GM23338 (cell line): Measurements from ENCODE around the gene FBXW4.

Experiments used
- CREB1 ChIP-seq: fragments of 250-450 bp; sonication (Bioruptor Pico); IDR thresholded peaks from 2 replicates; pipeline ENCODE4 v1.5.0; 2020; ENCODE audit warnings: low read depth, mild to moderate bottlenecking, moderate library complexity
- CTCF ChIP-seq, 2 experiments: fragments of 200-600 bp in 1 of 2; sonication (generic) in 1 of 2; conservative IDR thresholded peaks; 2 replicates each; pipeline versions ENCODE4 v1.5.1 to v1.6.1; 2016 to 2017; ENCODE audit warnings: antibody characterized with exemption in 2 of 2, low read depth in 2 of 2, mild to moderate bottlenecking in 2 of 2, moderate library complexity in 1 of 2
- ETS1 ChIP-seq: IDR thresholded peaks from 2 replicates; pipeline ENCODE4 v1.6.1; 2016; ENCODE audit warnings: antibody characterized with exemption
- EZH2 ChIP-seq: fragments of 200-600 bp; sonication (generic); IDR thresholded peaks from one replicate; pipeline ENCODE4 v1.8.0; 2017; ENCODE audit warnings: antibody characterized with exemption, mild to moderate bottlenecking, low read depth; ENCODE audit not compliant: unreplicated experiment
- EZH2phosphoT487 ChIP-seq: fragments of 200-600 bp; sonication (generic); IDR thresholded peaks from one replicate; pipeline ENCODE4 v1.8.1; 2018; ENCODE audit warnings: antibody characterized with exemption; ENCODE audit not compliant: unreplicated experiment
- NANOG ChIP-seq: IDR thresholded peaks from 2 replicates; pipeline ENCODE4 v1.6.1; 2016; ENCODE audit warnings: antibody characterized with exemption, borderline replicate concordance
- POLR2AphosphoS5 ChIP-seq: IDR thresholded peaks from 2 replicates; pipeline ENCODE4 v1.6.1; 2016; ENCODE audit warnings: antibody characterized with exemption, low read depth
- REST ChIP-seq: IDR thresholded peaks from one replicate; pipeline ENCODE4 v1.6.1; 2018; ENCODE audit warnings: antibody characterized with exemption; ENCODE audit not compliant: unreplicated experiment
- ZNF114 ChIP-seq: fragments of 250-450 bp; sonication (Bioruptor Pico); IDR thresholded peaks from 2 replicates; pipeline ENCODE4 v1.5.0; 2020; ENCODE audit warnings: mild to moderate bottlenecking, moderate library complexity

GRCh38 chr10:101575580-101576210 lies 119.3 kb downstream of the FBXW4 start:
- TF ChIP-seq ETS1 = no peak
- TF ChIP-seq CTCF (conservative IDR thresholded peaks at IDR 0.05; ENCODE audit: low read depth in 2 of 2) = no peak
- no peak for TF ChIP-seq EZH2phosphoT487
- no peak for TF ChIP-seq POLR2AphosphoS5
- no peak for TF ChIP-seq EZH2
- TF ChIP-seq REST = no peak
- no peak for TF ChIP-seq ZNF114 (CRISPR knock-in tag)
- TF ChIP-seq CREB1 = no peak
- TF ChIP-seq NANOG = no peak
